OCI-LY1 (cell line): Measurements from ENCODE around the gene DYNC1I1.

ENCODE experiments used
- H2AFZ ChIP-seq: fragments of 200-600 bp; sonication (generic), shearing (Covaris generic); 2 replicates; pipeline ENCODE4 v1.6.0; 2014; ENCODE audit warnings: antibody characterized with exemption, mild to moderate bottlenecking, low read length
- H3F3A ChIP-seq: fragments of 200-600 bp; sonication (generic), shearing (Covaris generic); 2 replicates; pipeline ENCODE4 v1.6.0; 2014; ENCODE audit warnings: mild to moderate bottlenecking, antibody characterized with exemption, low read length, moderate library complexity; ENCODE audit not compliant: insufficient read depth
- H3K27ac ChIP-seq: fragments of 200-600 bp; sonication (generic); 2 replicates; pipeline ENCODE4 v1.5.1; 2014; ENCODE audit warnings: low read length, mixed run types, mild to moderate bottlenecking, low read depth; ENCODE audit not compliant: poor library complexity, severe bottlenecking
- H3K27me3 ChIP-seq: fragments of 200-600 bp; sonication (generic); 2 replicates; pipeline ENCODE4 v1.6.0; 2014; ENCODE audit warnings: antibody characterized with exemption, mild to moderate bottlenecking, low read length, moderate library complexity; ENCODE audit not compliant: insufficient read depth
- H3K36me3 ChIP-seq: fragments of 200-600 bp; sonication (generic); 2 replicates; pipeline ENCODE4 v1.6.1; 2014; ENCODE audit warnings: mild to moderate bottlenecking, antibody characterized with exemption, low read length, moderate library complexity, mixed read lengths; ENCODE audit not compliant: insufficient read depth
- H3K4me1 ChIP-seq: fragments of 200-600 bp; sonication (generic); 2 replicates; pipeline ENCODE4 v1.5.1; 2014; ENCODE audit warnings: mild to moderate bottlenecking, low read length, moderate library complexity; ENCODE audit not compliant: insufficient read depth, severe bottlenecking
- H3K4me2 ChIP-seq: fragments of 200-600 bp; sonication (generic), shearing (Covaris generic); 2 replicates; pipeline ENCODE4 v1.6.1; 2014; ENCODE audit warnings: low read length
- H3K4me3 ChIP-seq: fragments of 200-600 bp; sonication (generic); 2 replicates; pipeline ENCODE4 v1.5.1; 2014; ENCODE audit warnings: low read length, low read depth, mild to moderate bottlenecking, mixed read lengths; ENCODE audit not compliant: poor library complexity, severe bottlenecking
- H3K79me2 ChIP-seq: fragments of 200-600 bp; shearing (Covaris generic); 2 replicates; pipeline ENCODE4 v1.6.1; 2016; ENCODE audit warnings: mixed run types, low read length, mixed read lengths; ENCODE audit not compliant: insufficient read depth
- H3K9ac ChIP-seq: fragments of 200-600 bp; sonication (generic), shearing (Covaris generic); 2 replicates; pipeline ENCODE4 v1.6.1; 2014; ENCODE audit warnings: mild to moderate bottlenecking, low read length, mixed read lengths
- H3K9me2 ChIP-seq: fragments of 200-600 bp; sonication (generic), shearing (Covaris generic); 2 replicates; pipeline ENCODE4 v1.6.1; 2014; ENCODE audit warnings: low read depth, mild to moderate bottlenecking, low read length, mixed read lengths
- H3K9me3 ChIP-seq: fragments of 200-600 bp; shearing (Covaris generic); 2 replicates; pipeline ENCODE4 v1.6.1; 2014; ENCODE audit warnings: low read length, mixed read lengths
- H4K20me1 ChIP-seq: fragments of 200-600 bp; sonication (generic), shearing (Covaris generic); 2 replicates; pipeline ENCODE4 v1.6.0; 2016; ENCODE audit warnings: mild to moderate bottlenecking, low read length; ENCODE audit not compliant: insufficient read depth
- CTCF ChIP-seq: fragments of 200-600 bp; sonication (generic), shearing (Covaris generic); IDR thresholded peaks from 2 replicates; pipeline ENCODE4 v1.5.1; 2017; ENCODE audit warnings: mild to moderate bottlenecking, antibody characterized with exemption, low read length, moderate library complexity, mixed read lengths
- EZH2 ChIP-seq: fragments of 200-600 bp; sonication (generic), shearing (Covaris generic); IDR thresholded peaks from 2 replicates; pipeline ENCODE4 v1.8.0; 2017; ENCODE audit warnings: borderline replicate concordance, mixed run types, mild to moderate bottlenecking, antibody characterized with exemption, low read length, moderate library complexity, mixed read lengths

DYNC1I1 gene

GRCh38 chr7:95878677-95879076, 106.3 kb downstream of the DYNC1I1 start:
- no peak for TF ChIP-seq EZH2
- no peak for TF ChIP-seq CTCF
- Histone ChIP-seq H3K4me2 (no peak overlapping the region), H3K4me3 (no peak overlapping the region)

GRCh38 chr7:95881597-95881996, 109.2 kb downstream of the DYNC1I1 start:
- Histone ChIP-seq H2AFZ (no peak overlapping the region), H3K9ac (no peak overlapping the region), H3F3A (no peaks in the 10 kb centered on the region), H3K79me2 (no peaks in the 10 kb centered on the region), H3K4me2 (no peak overlapping the region), H3K27me3 (no peaks in the 10 kb centered on the region), H3K9me2 (no peaks in the 10 kb centered on the region), H3K27ac (no peak overlapping the region), H3K4me3 (no peak overlapping the region), H3K4me1 (peaks cover 32% of the 10 kb centered on the region), H3K36me3 (peaks cover 9% of the 10 kb centered on the region; the same call in 1 of the 2 replicates), H3K9me3 (no peaks in the 10 kb centered on the region), H4K20me1 (no peaks in the 10 kb centered on the region)
- TF ChIP-seq EZH2 (no peak), CTCF (no peak)

More at GRCh38 chr7:95878677-95879076, 106.3 kb downstream of the DYNC1I1 start:
- no peaks in the 10 kb centered on the region for H3K27me3 ChIP-seq
- no peak overlapping the region for H3K27ac ChIP-seq
- no peaks in the 10 kb centered on the region for H3K9me3 ChIP-seq
- H3K9me2 ChIP-seq = no peaks in the 10 kb centered on the region
- no peak overlapping the region for H2AFZ ChIP-seq
- peaks cover 13% of the 10 kb centered on the region for H3K4me1 ChIP-seq
- no peaks in the 10 kb centered on the region for H3K79me2 ChIP-seq
- no peak overlapping the region for H3K9ac ChIP-seq
- peaks cover 16% of the 10 kb centered on the region; the same call in 1 of the 2 replicates for H3K36me3 ChIP-seq
- no peaks in the 10 kb centered on the region for H3F3A ChIP-seq
- no peaks in the 10 kb centered on the region for H4K20me1 ChIP-seq

GRCh38 chr7:95883217-95883616, 110.9 kb downstream of the DYNC1I1 start:
- Histone ChIP-seq H3K9ac (no peak overlapping the region), H3K9me3 (no peaks in the 10 kb centered on the region), H3F3A (no peaks in the 10 kb centered on the region), H3K79me2 (no peaks in the 10 kb centered on the region), H3K4me3 (no peak overlapping the region), H3K36me3 (no peaks in the 10 kb centered on the region), H3K27ac (no peak overlapping the region), H3K4me2 (no peak overlapping the region), H3K4me1 (peaks cover 44% of the 10 kb centered on the region), H3K9me2 (no peaks in the 10 kb centered on the region), H4K20me1 (no peaks in the 10 kb centered on the region), H2AFZ (no peak overlapping the region), H3K27me3 (no peaks in the 10 kb centered on the region)
- TF ChIP-seq EZH2 (no peak), CTCF (no peak)
